Ishikawa (cell line): Measurements from ENCODE around the gene MDM1.

ENCODE experiments used
- CEBPB ChIP-seq: IDR thresholded peaks from 2 replicates; pipeline ENCODE4 v1.6.1; 2012
- CREB1 ChIP-seq: IDR thresholded peaks from 2 replicates; pipeline ENCODE4 v1.6.1; 2012; ENCODE audit warnings: low read depth
- EGR1 ChIP-seq: IDR thresholded peaks from 2 replicates; pipeline ENCODE4 v1.6.1; 2012
- EP300 ChIP-seq: IDR thresholded peaks from 2 replicates; pipeline ENCODE4 v1.6.1; 2012; ENCODE audit warnings: borderline replicate concordance
- FOXM1 ChIP-seq: IDR thresholded peaks from 2 replicates; pipeline ENCODE4 v1.6.1; 2012; ENCODE audit warnings: low read depth, borderline replicate concordance
- NFIC ChIP-seq: IDR thresholded peaks from 2 replicates; pipeline ENCODE4 v1.6.1; 2012
- RAD21 ChIP-seq: IDR thresholded peaks from 2 replicates; pipeline ENCODE4 v1.6.1; 2012; ENCODE audit warnings: low read depth
- TAF1 ChIP-seq: IDR thresholded peaks from 2 replicates; pipeline ENCODE4 v1.6.1; 2012; ENCODE audit warnings: low read depth, mild to moderate bottlenecking
- TCF12 ChIP-seq: IDR thresholded peaks from 2 replicates; pipeline ENCODE4 v1.6.1; 2012; ENCODE audit warnings: low read depth
- TEAD4 ChIP-seq: IDR thresholded peaks from 2 replicates; pipeline ENCODE4 v1.6.1; 2012
- YY1 ChIP-seq: IDR thresholded peaks from 2 replicates; pipeline ENCODE4 v1.6.1; 2012; ENCODE audit warnings: low read depth
- ZBTB7A ChIP-seq: IDR thresholded peaks from 2 replicates; pipeline ENCODE4 v1.6.1; 2012; ENCODE audit warnings: low read depth
- TF ChIP-seq, protein P1 (sequence below): IDR thresholded peaks from 2 replicates; pipeline ENCODE4 v1.6.1; 2012
- TF ChIP-seq, protein P2 (sequence below): IDR thresholded peaks from 2 replicates; pipeline ENCODE4 v1.6.1; 2012
- TF ChIP-seq, protein P3 (sequence below): IDR thresholded peaks from 2 replicates; pipeline ENCODE4 v1.6.1; 2012; ENCODE audit warnings: low read depth, mild to moderate bottlenecking

The MDM1 gene

DNA sequence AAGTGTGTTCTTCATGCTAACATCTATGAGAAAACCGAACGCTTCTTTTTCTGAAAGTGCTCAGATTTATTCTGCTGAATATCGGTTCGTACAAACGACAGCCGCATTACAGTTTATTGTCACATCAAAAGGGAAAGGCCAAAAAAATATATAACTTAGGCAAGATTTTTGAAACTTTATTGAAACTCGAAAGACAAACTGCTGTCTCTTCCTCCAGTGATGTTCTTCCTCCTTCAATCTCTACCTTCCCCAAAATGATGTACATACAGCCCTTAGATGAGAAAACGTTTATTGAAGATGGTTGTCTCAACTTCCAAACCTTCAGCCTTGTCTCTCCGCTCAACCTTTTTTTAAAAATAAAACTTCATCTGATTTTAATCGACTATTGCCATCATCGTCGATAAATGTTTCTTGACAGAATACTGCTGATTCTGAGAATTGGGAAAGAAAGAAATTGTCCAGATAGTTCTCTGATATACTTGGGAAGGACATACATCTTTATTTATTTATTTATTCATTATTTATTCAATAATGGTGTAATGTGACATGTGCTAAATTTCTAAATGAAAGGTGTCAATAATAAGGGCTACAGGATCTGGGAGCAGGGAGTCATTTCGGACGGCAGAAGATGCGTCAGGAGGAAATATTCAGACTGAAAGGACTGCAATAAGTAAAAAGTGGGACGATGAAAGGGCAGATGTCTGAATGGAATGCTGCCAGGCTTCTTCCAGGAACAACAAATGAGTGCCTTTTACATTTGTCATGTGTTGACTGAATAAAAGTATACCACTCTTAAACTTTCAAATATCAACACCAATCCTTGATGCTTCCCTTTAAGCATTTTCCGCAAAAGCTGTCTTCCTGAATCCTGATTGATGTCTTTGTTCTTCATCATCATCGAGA lies 817 bp upstream of the MDM1 start:
- TF ChIP-seq EP300, result no peak
- no peak for TF ChIP-seq TEAD4
- TF ChIP-seq YY1, result no peak
- TF ChIP-seq TCF12, result no peak
- TF ChIP-seq EGR1, result no peak
- no peak for TF ChIP-seq FOXM1
- TF ChIP-seq, protein P1, sequence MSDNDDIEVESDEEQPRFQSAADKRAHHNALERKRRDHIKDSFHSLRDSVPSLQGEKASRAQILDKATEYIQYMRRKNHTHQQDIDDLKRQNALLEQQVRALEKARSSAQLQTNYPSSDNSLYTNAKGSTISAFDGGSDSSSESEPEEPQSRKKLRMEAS, result no peak
- TF ChIP-seq, protein P2, sequence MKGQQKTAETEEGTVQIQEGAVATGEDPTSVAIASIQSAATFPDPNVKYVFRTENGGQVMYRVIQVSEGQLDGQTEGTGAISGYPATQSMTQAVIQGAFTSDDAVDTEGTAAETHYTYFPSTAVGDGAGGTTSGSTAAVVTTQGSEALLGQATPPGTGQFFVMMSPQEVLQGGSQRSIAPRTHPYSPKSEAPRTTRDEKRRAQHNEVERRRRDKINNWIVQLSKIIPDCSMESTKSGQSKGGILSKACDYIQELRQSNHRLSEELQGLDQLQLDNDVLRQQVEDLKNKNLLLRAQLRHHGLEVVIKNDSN, result no peak
- TF ChIP-seq TAF1, result no peak
- no peak for TF ChIP-seq ZBTB7A
- no peak for TF ChIP-seq NFIC
- no peak for TF ChIP-seq CEBPB
- TF ChIP-seq RAD21, result no peak
- TF ChIP-seq, protein P3, sequence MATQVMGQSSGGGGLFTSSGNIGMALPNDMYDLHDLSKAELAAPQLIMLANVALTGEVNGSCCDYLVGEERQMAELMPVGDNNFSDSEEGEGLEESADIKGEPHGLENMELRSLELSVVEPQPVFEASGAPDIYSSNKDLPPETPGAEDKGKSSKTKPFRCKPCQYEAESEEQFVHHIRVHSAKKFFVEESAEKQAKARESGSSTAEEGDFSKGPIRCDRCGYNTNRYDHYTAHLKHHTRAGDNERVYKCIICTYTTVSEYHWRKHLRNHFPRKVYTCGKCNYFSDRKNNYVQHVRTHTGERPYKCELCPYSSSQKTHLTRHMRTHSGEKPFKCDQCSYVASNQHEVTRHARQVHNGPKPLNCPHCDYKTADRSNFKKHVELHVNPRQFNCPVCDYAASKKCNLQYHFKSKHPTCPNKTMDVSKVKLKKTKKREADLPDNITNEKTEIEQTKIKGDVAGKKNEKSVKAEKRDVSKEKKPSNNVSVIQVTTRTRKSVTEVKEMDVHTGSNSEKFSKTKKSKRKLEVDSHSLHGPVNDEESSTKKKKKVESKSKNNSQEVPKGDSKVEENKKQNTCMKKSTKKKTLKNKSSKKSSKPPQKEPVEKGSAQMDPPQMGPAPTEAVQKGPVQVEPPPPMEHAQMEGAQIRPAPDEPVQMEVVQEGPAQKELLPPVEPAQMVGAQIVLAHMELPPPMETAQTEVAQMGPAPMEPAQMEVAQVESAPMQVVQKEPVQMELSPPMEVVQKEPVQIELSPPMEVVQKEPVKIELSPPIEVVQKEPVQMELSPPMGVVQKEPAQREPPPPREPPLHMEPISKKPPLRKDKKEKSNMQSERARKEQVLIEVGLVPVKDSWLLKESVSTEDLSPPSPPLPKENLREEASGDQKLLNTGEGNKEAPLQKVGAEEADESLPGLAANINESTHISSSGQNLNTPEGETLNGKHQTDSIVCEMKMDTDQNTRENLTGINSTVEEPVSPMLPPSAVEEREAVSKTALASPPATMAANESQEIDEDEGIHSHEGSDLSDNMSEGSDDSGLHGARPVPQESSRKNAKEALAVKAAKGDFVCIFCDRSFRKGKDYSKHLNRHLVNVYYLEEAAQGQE, result no peak
- no peak for TF ChIP-seq CREB1

DNA sequence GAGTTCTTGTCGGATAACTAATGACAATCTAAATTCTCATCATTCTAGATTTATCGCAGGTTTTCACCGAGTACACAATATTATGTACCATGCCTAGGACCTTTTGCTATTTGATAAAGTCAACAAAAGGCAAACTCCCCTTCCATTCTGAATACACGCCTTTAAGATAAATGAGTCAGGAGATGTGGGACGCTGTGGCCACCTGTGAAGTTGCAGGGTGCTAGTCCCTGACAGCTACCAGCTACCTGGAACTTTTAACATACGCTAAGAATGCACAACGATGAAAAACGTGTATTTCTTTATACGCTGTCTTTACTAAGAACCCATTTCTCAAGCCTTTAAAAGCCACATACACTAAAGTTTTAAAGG lies 678 bp downstream of the MDM1 start:
- TF ChIP-seq FOXM1 (no peak), TEAD4 (no peak), EP300 (no peak), YY1 (no peak), CEBPB (no peak), TAF1 (no peak), TCF12 (no peak), RAD21 (no peak), NFIC (no peak), ZBTB7A (no peak), EGR1 (no peak), CREB1 (no peak)
- TF ChIP-seq, protein P2, result no peak
- TF ChIP-seq, protein P3, result no peak
- TF ChIP-seq, protein P1, result no peak

DNA sequence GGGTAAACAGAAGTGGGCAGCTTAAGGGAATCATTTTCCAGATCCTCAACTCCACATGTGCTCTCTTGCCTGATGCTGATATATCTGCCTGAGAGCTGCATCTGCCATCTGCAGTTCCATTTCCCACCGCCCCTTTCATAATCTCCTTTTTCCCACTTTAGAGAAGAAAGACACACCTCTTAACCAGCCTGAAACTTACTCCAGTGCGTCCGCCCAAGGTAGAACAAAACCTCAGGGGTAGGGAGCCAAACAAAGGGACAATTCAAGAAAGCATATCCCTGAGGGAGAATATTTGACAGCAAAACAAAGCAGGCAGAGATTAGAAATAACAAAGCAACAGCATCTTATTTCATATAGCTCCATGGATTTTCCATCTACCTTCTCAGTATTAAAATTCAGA lies 4.3 kb downstream of the MDM1 start:
- TF ChIP-seq, protein P2, result no peak
- no peak for TF ChIP-seq YY1
- TF ChIP-seq TCF12, result no peak
- TF ChIP-seq EP300, result no peak
- TF ChIP-seq CEBPB, result no peak
- no peak for TF ChIP-seq EGR1
- TF ChIP-seq TAF1, result no peak
- TF ChIP-seq RAD21, result no peak
- TF ChIP-seq, protein P3, result no peak
- TF ChIP-seq, protein P1, result no peak

DNA sequence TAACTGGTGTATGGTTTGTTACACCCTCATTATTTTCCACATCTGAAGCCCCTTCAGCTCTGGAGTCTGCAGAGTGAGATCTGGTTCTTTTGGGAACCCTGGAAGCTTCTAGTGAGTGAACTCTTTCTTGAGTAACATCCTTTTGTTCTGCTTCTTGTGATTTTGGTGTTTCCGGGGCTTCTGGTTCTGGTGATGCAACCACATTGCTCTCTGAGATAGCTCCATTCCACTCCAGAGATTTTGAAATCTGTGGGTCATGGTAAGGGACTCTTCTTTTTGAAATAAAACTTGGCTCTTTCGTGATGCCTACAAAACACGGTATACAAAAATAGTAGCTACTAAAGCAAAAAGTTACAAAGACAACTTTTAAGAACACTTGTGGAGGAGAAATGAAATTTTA lies 5.4 kb downstream of the MDM1 start:
- TF ChIP-seq NFIC, result no peak
- TF ChIP-seq EP300, result no peak
- no peak for TF ChIP-seq ZBTB7A
- TF ChIP-seq TCF12, result no peak
- TF ChIP-seq YY1, result no peak
- no peak for TF ChIP-seq TAF1
- TF ChIP-seq, protein P3, result no peak
- TF ChIP-seq FOXM1, result no peak
- TF ChIP-seq RAD21, result no peak
- TF ChIP-seq CEBPB, result no peak
- no peak for TF ChIP-seq TEAD4
- TF ChIP-seq CREB1, result no peak
- TF ChIP-seq, protein P2, result no peak
- TF ChIP-seq, protein P1, result no peak
